Pancreas (tissue), 10 donors: ENCODE data around the gene CREB3. TPM values are rescaled to one million over a fixed set of nuclear protein-coding genes. Genes with fewer than 3 reads are reported as not detected.

Experiments
- ATAC-seq, 4 donors: fragments of 200-7000 bp; cut with Tn5 transposase; one replicate each; pipeline versions ENCODE4 v1.8.0 to v1.9.1; 2020; ENCODE audit warnings: mild to moderate bottlenecking in 4 of 4, moderate library complexity in 4 of 4
- DNase-seq, 6 donors: peaks; one replicate each; pipeline ENCODE4 v3.0.0-alpha.2; 2020
- FAIRE-seq: peaks from 2 replicates; lab custom pipeline; 2012; peaks lifted over from hg19 to GRCh38; lab: Jason Lieb, UNC
- H3K27ac ChIP-seq, 4 donors: fragments of 200-600 bp; sonication (generic); 1 replicate in 3 of 4; 2 replicates in 1 of 4; pipeline versions ENCODE4 v1.5.0 to v1.8.0; 2020
- H3K27me3 ChIP-seq, 4 donors: fragments of 200-600 bp; one replicate each; pipeline ENCODE4 v1.8.0; 2021
- H3K36me3 ChIP-seq, 3 donors: fragments of 200-600 bp; sonication (generic) in 1 of 3; one replicate each; pipeline versions ENCODE4 v1.5.0 to v1.8.0; 2020 to 2021
- H3K4me1 ChIP-seq, 3 donors: fragments of 200-600 bp; one replicate each; pipeline ENCODE4 v1.8.0; 2021
- H3K4me3 ChIP-seq, 4 donors: fragments of 200-600 bp; sonication (generic) in 2 of 4; one replicate each; pipeline versions ENCODE4 v1.5.0 to v1.8.0; 2020 to 2021
- H3K9me3 ChIP-seq, 4 donors: fragments of 200-600 bp; one replicate each; pipeline ENCODE4 v1.8.0; 2021
- WGBS, 2 donors: extraction: QIAGEN DNeasy Blood & Tissue Kit; methylation state at CpG; one replicate each; pipeline ENCODE4 v1.1.7; 2013; 5-methylcytosine and 5-hydroxymethylcytosine counted together
- intact Hi-C, 3 donors: fragments of 100-400 bp; cut with DNase I; formaldehyde crosslinking; loops; one replicate each; pipeline versions ENCODE4 v1.11.1 to v1.14.2; 2022
- polyA plus RNA-seq, 2 donors: library from polyadenylated mRNA; stranded (reverse); fragments of 200-250 nt; gene quantifications; one replicate each; pipeline ENCODE4 v1.2.3, GENCODE V29; 2013
- total RNA-seq, 6 donors: library from RNA; stranded (reverse); fragmentation: NEBNext Ultra II Directional in 4 of 6; extraction: Animal tissue kit (Norgen Biotek cat#: 25700) in 4 of 6; gene quantifications; one replicate each; pipeline versions ENCODE4 v1.2.1 to v1.2.4, GENCODE V29; 2021 to 2023
- TF ChIP-seq, protein P1 (sequence below), 4 donors: fragments of 200-600 bp; sonication (generic) in 3 of 4; IDR thresholded peaks; one replicate each; pipeline versions ENCODE4 v1.5.0 to v1.8.0; 2021; ENCODE audit warnings: antibody characterized with exemption in 4 of 4
- donor health status: healthy with polysubstance abuse.
- donor health status: DM: no; HTN: no; CAD: no; lungs with moderate emphysema.
- donor health status: DM: no; HTN: no; CAD: no.
- donor health status: control.
- donor health status: control.
- donor health status: Bipolar disorder and iron deficiency.
- donor health status: DM: yes; HTN: yes; CAD: no.
- donor health status: DM: no; HTN: no; CAD: no.
- donor health status: DM: no; HTN: no; CAD: no.
- donor health status: DM: yes; HTN: yes; CAD: no.

The CREB3 gene
- total and polyA plus RNA-seq, 8 donors = 15.7 to 29.6 (median 20.5) TPM

GRCh38 chr9:35714123-35714522 lies 18.3 kb upstream of the CREB3 start:
- no peaks in the 10 kb centered on the region for H3K9me3 ChIP-seq
- WGBS, 2 donors = 90 to 92% methylated on average over 6 of the region's 6 CpGs
- intact Hi-C loops = no loop called here
- no peak overlapping the region for H3K27ac ChIP-seq
- peaks cover 14 to 90% (median 64%) of the 10 kb centered on the region in 3 donors for H3K36me3 ChIP-seq
- H3K4me3 ChIP-seq = no peak overlapping the region
- H3K4me1 ChIP-seq = no peaks in the 10 kb centered on the region
- no peaks in the 10 kb centered on the region for H3K27me3 ChIP-seq
- no peak for ATAC-seq
- DNase-seq = no peak
- TF ChIP-seq, protein P1, sequence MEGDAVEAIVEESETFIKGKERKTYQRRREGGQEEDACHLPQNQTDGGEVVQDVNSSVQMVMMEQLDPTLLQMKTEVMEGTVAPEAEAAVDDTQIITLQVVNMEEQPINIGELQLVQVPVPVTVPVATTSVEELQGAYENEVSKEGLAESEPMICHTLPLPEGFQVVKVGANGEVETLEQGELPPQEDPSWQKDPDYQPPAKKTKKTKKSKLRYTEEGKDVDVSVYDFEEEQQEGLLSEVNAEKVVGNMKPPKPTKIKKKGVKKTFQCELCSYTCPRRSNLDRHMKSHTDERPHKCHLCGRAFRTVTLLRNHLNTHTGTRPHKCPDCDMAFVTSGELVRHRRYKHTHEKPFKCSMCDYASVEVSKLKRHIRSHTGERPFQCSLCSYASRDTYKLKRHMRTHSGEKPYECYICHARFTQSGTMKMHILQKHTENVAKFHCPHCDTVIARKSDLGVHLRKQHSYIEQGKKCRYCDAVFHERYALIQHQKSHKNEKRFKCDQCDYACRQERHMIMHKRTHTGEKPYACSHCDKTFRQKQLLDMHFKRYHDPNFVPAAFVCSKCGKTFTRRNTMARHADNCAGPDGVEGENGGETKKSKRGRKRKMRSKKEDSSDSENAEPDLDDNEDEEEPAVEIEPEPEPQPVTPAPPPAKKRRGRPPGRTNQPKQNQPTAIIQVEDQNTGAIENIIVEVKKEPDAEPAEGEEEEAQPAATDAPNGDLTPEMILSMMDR (IDR thresholded peaks at IDR 0.05) = no peak
- no peak for FAIRE-seq

- H3K4me3 ChIP-seq = no peak overlapping the region
- TF ChIP-seq, protein P1 (IDR thresholded peaks at IDR 0.05) = no peak
- FAIRE-seq (no peak), ATAC-seq (no peak), DNase-seq (no peak)
- no peak overlapping the region for H3K27ac ChIP-seq
- no peaks in the 10 kb centered on the region for H3K9me3 ChIP-seq
- 95 to 97% methylated on average over 13 of the region's 13 CpGs for WGBS, 2 donors
- peaks cover 15 to 93% (median 70%) of the 10 kb centered on the region in 3 donors for H3K36me3 ChIP-seq
- intact Hi-C loops = no loop called here
- H3K27me3 ChIP-seq = no peaks in the 10 kb centered on the region
- no peaks in the 10 kb centered on the region for H3K4me1 ChIP-seq
These were observed 17.8 kb upstream of the CREB3 start for GRCh38 chr9:35714579-35715252.

- TF ChIP-seq, protein P1 (IDR thresholded peaks at IDR 0.05) = no peak
These were observed 16.2 kb upstream of the CREB3 start for GRCh38 chr9:35716230-35716629.

GRCh38 chr9:35717132-35717870 lies 15.2 kb upstream of the CREB3 start:
- ATAC-seq = no peak
- 89 to 92% methylated on average over 14 of the region's 14 CpGs for WGBS, 2 donors
- H3K9me3 ChIP-seq = no peaks in the 10 kb centered on the region
- H3K4me3 ChIP-seq = no peak overlapping the region
- H3K36me3 ChIP-seq = peaks cover 17 to 99% (median 82%) of the 10 kb centered on the region in 3 donors
- intact Hi-C loops = no loop called here
- no peaks in the 10 kb centered on the region for H3K4me1 ChIP-seq
- DNase-seq = no peak
- TF ChIP-seq, protein P1 (IDR thresholded peaks at IDR 0.05) = no peak
- no peak for FAIRE-seq
- no peaks in the 10 kb centered on the region for H3K27me3 ChIP-seq
- H3K27ac ChIP-seq = no peak overlapping the region

More at GRCh38 chr9:35716230-35716629, 16.2 kb upstream of the CREB3 start:
- no peak for DNase-seq
- no peaks in the 10 kb centered on the region for H3K9me3 ChIP-seq
- no peaks in the 10 kb centered on the region for H3K4me1 ChIP-seq
- H3K27me3 ChIP-seq = no peaks in the 10 kb centered on the region
- FAIRE-seq = no peak
- WGBS, 2 donors = 88 to 90% methylated on average over 4 of the region's 4 CpGs
- no peak overlapping the region for H3K27ac ChIP-seq
- peak in 3 of 4 donors; percentile 18 to 49 (median 48) for ATAC-seq
- intact Hi-C loops = no loop called here
- no peak overlapping the region for H3K4me3 ChIP-seq
- H3K36me3 ChIP-seq = peaks cover 17 to 99% (median 78%) of the 10 kb centered on the region in 3 donors
